HCT116 (cell line): ENCODE data around the gene ADM2. TPM values are rescaled to one million over a fixed set of nuclear protein-coding genes. Genes with fewer than 3 reads are reported as not detected.

Experiments used
- ATAC-seq: fragments of 200-7000 bp; cut with Tn5 transposase; 2 replicates; pipeline ENCODE4 v1.9.1; 2020; ENCODE audit warnings: mild to moderate bottlenecking, moderate library complexity
- BruUV-seq: library from RNA; stranded (reverse); fragments of 400-500 nt; replicated peaks from 2 replicates; lab custom pipeline; 2021; lab: Mats Ljungman, UMichigan
- CTCF ChIA-PET: fragments of 300-600 bp; sonication (Branson Sonifier 250); formaldehyde crosslinking; loops from one replicate; lab custom pipeline; 2021; ENCODE audit warnings: antibody characterized with exemption; lab: Charles Lee
- POLR2A ChIA-PET: fragments of 300-600, 350-600 bp; sonication (Branson Sonifier 250); formaldehyde crosslinking; loops from one replicate; lab custom pipeline; 2021; ENCODE audit warnings: antibody characterized with exemption; lab: Charles Lee
- RAD21 ChIA-PET, 2 experiments: fragments of 300-600 bp; sonication (Branson Sonifier 250); formaldehyde crosslinking; loops; one replicate each; lab custom pipeline; 2023; ENCODE audit warnings: low total read pairs in 2 of 2; ENCODE audit not compliant: uncharacterized antibody in 2 of 2, unreplicated experiment in 2 of 2, low non-redundant PET in 1 of 2; lab: Charles Lee
- DNase-seq: peaks from one replicate; pipeline ENCODE4 v3.0.0-alpha.2; 2010; ENCODE audit warnings: low read depth, low spot score
- H2AFZ ChIP-seq: fragments of 200-600 bp; shearing (Covaris generic), sonication (generic); 2 replicates; pipeline ENCODE4 v1.6.1; 2017; ENCODE audit warnings: low read depth, mixed run types, mixed read lengths, antibody characterized with exemption, low read length; ENCODE audit not compliant: poor library complexity, severe bottlenecking
- H3K27ac ChIP-seq: 2 replicates; pipeline ENCODE4 v1.5.1; 2012; ENCODE audit warnings: low read depth, low read length
- H3K27me3 ChIP-seq: fragments of 200-600 bp; sonication (generic); 2 replicates; pipeline ENCODE4 v1.6.1; 2016; ENCODE audit warnings: mixed run types, low read length, mixed read lengths; ENCODE audit not compliant: insufficient read depth
- H3K36me3 ChIP-seq, 2 experiments: fragments of 200-500 bp in 1 of 2; fragments of 200-600 bp in 1 of 2; sonication (Bioruptor generic) in 1 of 2; sonication (generic) in 1 of 2; 2 replicates each; pipeline versions ENCODE4 v1.5.1 to v1.6.1; 2014 to 2016; ENCODE audit warnings: low read length in 2 of 2, inconsistent platforms in 1 of 2, mixed read lengths in 1 of 2, mixed run types in 1 of 2; ENCODE audit not compliant: insufficient read depth in 2 of 2, control insufficient read depth in 1 of 2
- H3K4me1 ChIP-seq, 2 experiments: fragments of 200-600 bp in 1 of 2; sonication (generic) in 1 of 2; 2 replicates each; pipeline versions ENCODE4 v1.5.1 to v1.6.1; 2012 to 2017; ENCODE audit warnings: low read length in 2 of 2, inconsistent platforms in 1 of 2, mild to moderate bottlenecking in 1 of 2, mixed read lengths in 1 of 2, mixed run types in 1 of 2, moderate library complexity in 1 of 2; ENCODE audit not compliant: insufficient read depth in 2 of 2, control insufficient read depth in 1 of 2
- H3K4me2 ChIP-seq: fragments of 200-600 bp; sonication (generic); 2 replicates; pipeline ENCODE4 v1.6.1; 2017; ENCODE audit warnings: mixed run types, low read length, mixed read lengths
- H3K4me3 ChIP-seq, 2 experiments: fragments of 200-600 bp in 1 of 2; sonication (generic) in 1 of 2; replicated peaks in 1 of 2; 2 replicates each; pipeline ENCODE4 v1.5.1; 2011 to 2016; ENCODE audit warnings: low read length in 2 of 2, control low read depth in 1 of 2, low read depth in 1 of 2, mild to moderate bottlenecking in 1 of 2, mixed read lengths in 1 of 2, mixed run types in 1 of 2
- H3K79me2 ChIP-seq: fragments of 200-600 bp; sonication (generic); 2 replicates; pipeline ENCODE4 v1.6.1; 2017; ENCODE audit warnings: mild to moderate bottlenecking, mixed run types, low read length, moderate library complexity, mixed read lengths; ENCODE audit not compliant: insufficient read depth
- H3K9ac ChIP-seq: fragments of 200-600 bp; sonication (generic); 2 replicates; pipeline ENCODE4 v1.6.1; 2016; ENCODE audit warnings: low read length, mixed read lengths
- H3K9me2 ChIP-seq: fragments of 200-600 bp; sonication (generic), shearing (Covaris generic); 2 replicates; pipeline ENCODE4 v1.6.1; 2017; ENCODE audit warnings: mixed run types, mild to moderate bottlenecking, moderate library complexity; ENCODE audit not compliant: insufficient read depth
- H3K9me3 ChIP-seq, 2 experiments: fragments of 200-500 bp in 1 of 2; fragments of 200-600 bp in 1 of 2; sonication (Bioruptor generic) in 1 of 2; sonication (generic) in 1 of 2; 2 replicates each; pipeline ENCODE4 v1.6.1; 2014 to 2017; ENCODE audit warnings: low read length in 2 of 2, mixed read lengths in 2 of 2, inconsistent platforms in 1 of 2, low read depth in 1 of 2, mild to moderate bottlenecking in 1 of 2, mixed run types in 1 of 2, moderate library complexity in 1 of 2; ENCODE audit not compliant: control insufficient read depth in 1 of 2, insufficient read depth in 1 of 2
- H4K20me1 ChIP-seq: fragments of 200-600 bp; sonication (generic), shearing (Covaris generic); 2 replicates; pipeline ENCODE4 v1.6.1; 2017; ENCODE audit warnings: mixed run types, mild to moderate bottlenecking, moderate library complexity; ENCODE audit not compliant: insufficient read depth
- ATF3 ChIP-seq: IDR thresholded peaks from 2 replicates; pipeline ENCODE4 v1.6.1; 2012
- EGR1 ChIP-seq: IDR thresholded peaks from 2 replicates; pipeline ENCODE4 v1.6.1; 2012; ENCODE audit warnings: low read depth
- ELF1 ChIP-seq: IDR thresholded peaks from 2 replicates; pipeline ENCODE4 v1.6.1; 2012; ENCODE audit warnings: low read depth, borderline replicate concordance
- SIN3A ChIP-seq: IDR thresholded peaks from 2 replicates; pipeline ENCODE4 v1.6.1; 2012; ENCODE audit warnings: low read depth
- SP1 ChIP-seq: IDR thresholded peaks from 2 replicates; pipeline ENCODE4 v1.6.1; 2012; ENCODE audit warnings: low read depth
- TCF7L2 ChIP-seq: IDR thresholded peaks from 2 replicates; pipeline ENCODE4 v1.7.0; 2011; ENCODE audit warnings: borderline replicate concordance, inconsistent platforms; ENCODE audit not compliant: insufficient read depth, insufficient read length; ENCODE audit errors: extremely low read depth
- YY1 ChIP-seq: IDR thresholded peaks from 2 replicates; pipeline ENCODE4 v1.6.1; 2011; ENCODE audit warnings: low read length, low read depth, moderate library complexity, mild to moderate bottlenecking; ENCODE audit not compliant: insufficient replicate concordance; ENCODE audit errors: extremely low read depth
- ZNF274 ChIP-seq: fragments of 200-500 bp; sonication (Bioruptor generic); IDR thresholded peaks from 2 replicates; pipeline ENCODE4 v1.6.1; 2014; ENCODE audit warnings: mild to moderate bottlenecking, low read depth, low read length, inconsistent platforms
- intact Hi-C: fragments of 100-400 bp; cut with micrococcal nuclease; formaldehyde crosslinking; loops from 2 replicates; pipeline ENCODE4 v1.10.0; 2022
- total RNA-seq: library from RNA; stranded (reverse); gene quantifications from one replicate; pipeline ENCODE4 v1.2.1, GENCODE V29; 2021; ENCODE audit not compliant: unreplicated experiment

Gene ADM2
- total RNA-seq, 1 experiment from 2014 or later = 12.8 TPM

GRCh38 chr22:50502628-50503474 is 21.5 kb downstream of the ADM2 start:
- RAD21 ChIA-PET = no interaction called here
- Histone ChIP-seq H3K27me3 (no peaks in the 10 kb centered on the region), H3K4me3 (no peak overlapping the region), H2AFZ (no peak overlapping the region), H3K36me3 (0 out of 4 replicates have a peak, but pooled peaks cover 0 to 8% of the 10 kb centered on the region in 2 experiments), H3K27ac (no peak overlapping the region), H3K9me3 (no peaks in the 10 kb centered on the region), H3K9me2 (no peaks in the 10 kb centered on the region), H3K9ac (no peak overlapping the region), H3K4me2 (no peak overlapping the region), H3K4me1 (peaks cover 4 to 16% of the 10 kb centered on the region in 2 experiments; a peak in 3 of 4 replicates), H3K79me2 (peaks cover 17% of the 10 kb centered on the region), H4K20me1 (no peaks in the 10 kb centered on the region)
- CTCF ChIA-PET = interaction anchor here (0.6 kb wide), 1 partner anchor 78 kb away, joined by 3 read pairs; no protein-coding TSS in a partner anchor
- intact Hi-C loops = no loop called here
- DNase-seq (no peak), ATAC-seq (no peak)
- BruUV-seq = no TSS peak
- POLR2A ChIA-PET = no interaction called here
- no peak for TF ChIP-seq TCF7L2
- TF ChIP-seq YY1 = no peak
- no peak for TF ChIP-seq ELF1
- TF ChIP-seq EGR1 = no peak
- TF ChIP-seq ZNF274 = no peak
- no peak for TF ChIP-seq SP1
- TF ChIP-seq ATF3 = no peak
- no peak for TF ChIP-seq SIN3A
